ENCODE results near the gene CELF3.

GRCh38 chr1:151689494-151689893 lies 27.1 kb downstream of the CELF3 start:
- TF ChIP-seq MITF (IDR thresholded peaks at IDR 0.05) (no peak), CTCF (IDR thresholded peaks at IDR 0.05 in 2 of 3, conservative IDR thresholded peaks at IDR 0.05 in 1 of 3; ENCODE audit: insufficient read depth in 2 of 3, low read depth in 1 of 3, low read length in 3 of 3) (no peak), USF1 (CRISPR knock-in tag; IDR thresholded peaks at IDR 0.05) (no peak), REST (IDR thresholded peaks at IDR 0.05; ENCODE audit: borderline replicate concordance) (no peak), REST (CRISPR knock-in tag; IDR thresholded peaks at IDR 0.05; ENCODE audit: low read depth) (no peak), ZNF695 (CRISPR knock-in tag; IDR thresholded peaks at IDR 0.05) (no peak), NCOA2 (IDR thresholded peaks at IDR 0.05; ENCODE audit: partially characterized antibody in 2 of 2) (no peak), POLR2A (conservative IDR thresholded peaks at IDR 0.05) (no peak), GTF2F1 (IDR thresholded peaks at IDR 0.05; ENCODE audit: low read depth, low read length) (no peak), POLR2AphosphoS5 (IDR thresholded peaks at IDR 0.05; ENCODE audit: control insufficient read depth, insufficient read depth, low read depth, low read length) (no peak), DPF2 (IDR thresholded peaks at IDR 0.05) (no peak), ZC3H11A (IDR thresholded peaks at IDR 0.05; ENCODE audit: low read depth, low read length) (no peak), CBX2 (IDR thresholded peaks at IDR 0.05; ENCODE audit: insufficient read depth, low read length, poor library complexity, severe bottlenecking) (no peak)
- TF ChIP-seq, protein P1, sequence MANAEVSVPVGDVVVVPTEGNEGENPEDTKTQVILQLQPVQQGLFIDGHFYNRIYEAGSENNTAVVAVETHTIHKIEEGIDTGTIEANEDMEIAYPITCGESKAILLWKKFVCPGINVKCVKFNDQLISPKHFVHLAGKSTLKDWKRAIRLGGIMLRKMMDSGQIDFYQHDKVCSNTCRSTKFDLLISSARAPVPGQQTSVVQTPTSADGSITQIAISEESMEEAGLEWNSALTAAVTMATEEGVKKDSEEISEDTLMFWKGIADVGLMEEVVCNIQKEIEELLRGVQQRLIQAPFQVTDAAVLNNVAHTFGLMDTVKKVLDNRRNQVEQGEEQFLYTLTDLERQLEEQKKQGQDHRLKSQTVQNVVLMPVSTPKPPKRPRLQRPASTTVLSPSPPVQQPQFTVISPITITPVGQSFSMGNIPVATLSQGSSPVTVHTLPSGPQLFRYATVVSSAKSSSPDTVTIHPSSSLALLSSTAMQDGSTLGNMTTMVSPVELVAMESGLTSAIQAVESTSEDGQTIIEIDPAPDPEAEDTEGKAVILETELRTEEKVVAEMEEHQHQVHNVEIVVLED (CRISPR knock-in tag; IDR thresholded peaks at IDR 0.05) = no peak
- TF ChIP-seq, protein P2, sequence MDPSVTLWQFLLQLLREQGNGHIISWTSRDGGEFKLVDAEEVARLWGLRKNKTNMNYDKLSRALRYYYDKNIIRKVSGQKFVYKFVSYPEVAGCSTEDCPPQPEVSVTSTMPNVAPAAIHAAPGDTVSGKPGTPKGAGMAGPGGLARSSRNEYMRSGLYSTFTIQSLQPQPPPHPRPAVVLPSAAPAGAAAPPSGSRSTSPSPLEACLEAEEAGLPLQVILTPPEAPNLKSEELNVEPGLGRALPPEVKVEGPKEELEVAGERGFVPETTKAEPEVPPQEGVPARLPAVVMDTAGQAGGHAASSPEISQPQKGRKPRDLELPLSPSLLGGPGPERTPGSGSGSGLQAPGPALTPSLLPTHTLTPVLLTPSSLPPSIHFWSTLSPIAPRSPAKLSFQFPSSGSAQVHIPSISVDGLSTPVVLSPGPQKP (CRISPR knock-in tag; IDR thresholded peaks at IDR 0.05) = no peak
